RWPE2 (cell line): ENCODE measurements around the gene LRRTM4.
"Not testable (repeated sequence)": the region's sequence is repeated elsewhere in the genome, so short reads cannot be mapped to it uniquely, and the experiment has no call there.

Experiments
- ATAC-seq: fragments of 200-7000 bp; cut with Tn5 transposase; 3 replicates; pipeline ENCODE4 v1.9.1; 2021; ENCODE audit warnings: low read depth
- DNase-seq: peaks from one replicate; pipeline ENCODE4 v3.0.0-alpha.2; 2020; ENCODE audit warnings: low spot score
- H3K27ac ChIP-seq: fragments of 450-650 bp; 2 replicates; pipeline ENCODE4 v1.5.1; 2017; ENCODE audit warnings: mild to moderate bottlenecking; ENCODE audit not compliant: poor library complexity, severe bottlenecking
- H3K27me3 ChIP-seq: fragments of 250-450 bp; sonication (Bioruptor Pico); 2 replicates; pipeline ENCODE4 v1.5.1; 2021; ENCODE audit warnings: mild to moderate bottlenecking, moderate library complexity; ENCODE audit not compliant: insufficient read depth, poor library complexity, severe bottlenecking
- H3K36me3 ChIP-seq: fragments of 250-450 bp; sonication (Bioruptor Pico); 2 replicates; pipeline ENCODE4 v1.5.1; 2020; ENCODE audit warnings: low read depth, mild to moderate bottlenecking, moderate library complexity
- H3K4me1 ChIP-seq: fragments of 250-450 bp; sonication (Bioruptor Pico); 2 replicates; pipeline ENCODE4 v1.5.1; 2021; ENCODE audit warnings: mild to moderate bottlenecking, moderate library complexity; ENCODE audit not compliant: insufficient read depth, poor library complexity, severe bottlenecking
- H3K4me3 ChIP-seq: fragments of 250-450 bp; sonication (Bioruptor Pico); 2 replicates; pipeline ENCODE4 v1.5.1; 2021; ENCODE audit warnings: mild to moderate bottlenecking, moderate library complexity; ENCODE audit not compliant: severe bottlenecking
- H3K9me3 ChIP-seq: fragments of 250-450 bp; sonication (Bioruptor Pico); 2 replicates; pipeline ENCODE4 v1.5.1; 2021; ENCODE audit warnings: mild to moderate bottlenecking, moderate library complexity; ENCODE audit not compliant: severe bottlenecking
- TF ChIP-seq, protein P1 (sequence below): fragments of 450-650 bp; IDR thresholded peaks from one replicate; pipeline ENCODE4 v1.5.1; 2017; ENCODE audit warnings: mild to moderate bottlenecking, moderate library complexity; ENCODE audit not compliant: poor library complexity, severe bottlenecking

LRRTM4 gene

DNA sequence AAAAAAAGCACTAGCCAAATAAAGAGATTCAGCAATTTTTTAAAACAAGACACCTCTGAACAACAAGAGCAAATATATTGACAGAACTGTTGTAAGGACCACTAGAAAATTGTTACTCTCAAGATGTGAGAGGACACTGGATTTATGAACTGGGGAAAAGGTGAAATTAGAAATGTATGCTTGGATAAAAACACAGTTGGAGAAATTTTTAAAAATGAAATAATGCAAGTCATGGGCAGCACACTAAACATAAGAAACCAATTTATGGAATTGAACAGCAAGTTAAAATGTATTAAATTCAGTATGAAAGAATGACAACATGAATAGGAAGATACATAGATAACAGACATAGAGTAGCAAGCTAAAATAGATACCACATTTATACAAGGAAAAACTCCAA is 377.4 kb downstream of the LRRTM4 start:
- Histone ChIP-seq H3K27me3 (no peaks in the 10 kb centered on the region), H3K27ac (no peak overlapping the region), H3K4me1 (no peaks in the 10 kb centered on the region), H3K4me3 (no peak overlapping the region), H3K36me3 (no peaks in the 10 kb centered on the region), H3K9me3 (no peaks in the 10 kb centered on the region)
- DNase-seq (no peak), ATAC-seq (no peak)
- TF ChIP-seq, protein P1, sequence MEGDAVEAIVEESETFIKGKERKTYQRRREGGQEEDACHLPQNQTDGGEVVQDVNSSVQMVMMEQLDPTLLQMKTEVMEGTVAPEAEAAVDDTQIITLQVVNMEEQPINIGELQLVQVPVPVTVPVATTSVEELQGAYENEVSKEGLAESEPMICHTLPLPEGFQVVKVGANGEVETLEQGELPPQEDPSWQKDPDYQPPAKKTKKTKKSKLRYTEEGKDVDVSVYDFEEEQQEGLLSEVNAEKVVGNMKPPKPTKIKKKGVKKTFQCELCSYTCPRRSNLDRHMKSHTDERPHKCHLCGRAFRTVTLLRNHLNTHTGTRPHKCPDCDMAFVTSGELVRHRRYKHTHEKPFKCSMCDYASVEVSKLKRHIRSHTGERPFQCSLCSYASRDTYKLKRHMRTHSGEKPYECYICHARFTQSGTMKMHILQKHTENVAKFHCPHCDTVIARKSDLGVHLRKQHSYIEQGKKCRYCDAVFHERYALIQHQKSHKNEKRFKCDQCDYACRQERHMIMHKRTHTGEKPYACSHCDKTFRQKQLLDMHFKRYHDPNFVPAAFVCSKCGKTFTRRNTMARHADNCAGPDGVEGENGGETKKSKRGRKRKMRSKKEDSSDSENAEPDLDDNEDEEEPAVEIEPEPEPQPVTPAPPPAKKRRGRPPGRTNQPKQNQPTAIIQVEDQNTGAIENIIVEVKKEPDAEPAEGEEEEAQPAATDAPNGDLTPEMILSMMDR: no peak

DNA sequence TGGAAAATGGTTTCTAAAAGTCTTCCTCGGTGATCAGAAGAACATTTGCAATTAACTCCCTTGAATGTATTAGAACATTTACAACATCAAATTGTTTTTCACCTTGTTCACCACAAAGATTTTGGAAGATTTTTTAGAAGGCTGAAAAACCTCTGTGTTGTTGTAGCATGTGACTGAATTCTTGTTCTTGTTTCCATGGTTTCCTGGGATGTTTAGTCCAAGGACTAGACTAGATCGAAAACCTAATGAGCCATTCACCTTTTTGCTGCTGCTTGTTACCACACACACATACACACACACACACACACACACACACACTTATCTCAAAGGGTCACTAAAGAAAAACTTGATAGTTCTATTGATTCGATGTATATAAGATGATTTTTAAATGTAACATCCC is 380.0 kb downstream of the LRRTM4 start:
- Histone ChIP-seq H3K27ac (no peak overlapping the region), H3K27me3 (no peaks in the 10 kb centered on the region), H3K36me3 (no peaks in the 10 kb centered on the region), H3K4me1 (no peaks in the 10 kb centered on the region), H3K4me3 (no peak overlapping the region), H3K9me3 (no peaks in the 10 kb centered on the region)
- TF ChIP-seq, protein P1: no peak
- no peak for DNase-seq
- no peak for ATAC-seq

DNA sequence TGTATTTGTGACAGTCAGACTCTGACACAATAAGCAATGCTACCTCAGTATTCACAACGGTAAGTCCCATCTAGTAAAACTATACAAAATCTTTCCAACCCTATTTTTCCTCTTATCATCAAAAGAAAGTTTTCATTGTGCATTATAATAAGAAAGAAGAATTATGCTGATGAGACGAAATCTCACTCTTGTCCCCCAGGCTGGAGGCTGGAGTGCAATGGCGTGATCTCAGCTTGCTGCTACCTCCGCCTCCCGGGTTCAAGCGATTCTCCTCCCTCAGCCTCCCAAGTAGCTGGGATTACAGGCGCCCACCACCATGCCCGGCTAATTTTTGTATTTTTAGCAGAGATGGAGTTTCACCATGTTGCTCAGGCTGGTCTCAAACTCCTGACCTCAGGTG is 393.7 kb downstream of the LRRTM4 start:
- H3K36me3 ChIP-seq, H3K27ac ChIP-seq, DNase-seq, H3K9me3 ChIP-seq, H3K4me3 ChIP-seq, H3K27me3 ChIP-seq, ATAC-seq, H3K4me1 ChIP-seq: not testable (repeated sequence)

DNA sequence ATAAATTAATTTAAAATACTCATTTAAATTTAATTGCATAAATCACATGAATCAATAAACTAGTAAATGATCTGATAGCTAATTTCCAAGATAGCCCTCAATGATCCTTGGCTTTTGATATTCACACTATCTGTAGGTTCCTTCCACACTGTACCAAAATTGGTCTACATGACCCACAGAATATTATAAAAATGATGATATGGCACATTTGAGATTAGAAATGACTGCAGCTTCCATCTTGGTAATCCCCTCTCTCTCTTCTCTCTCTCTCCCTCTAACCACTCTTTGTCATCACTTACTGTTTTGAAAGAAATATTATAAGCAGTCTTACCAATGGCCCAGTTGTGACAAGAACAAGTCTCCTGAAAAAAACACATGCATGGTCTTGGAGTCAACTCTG is 394.8 kb downstream of the LRRTM4 start:
- TF ChIP-seq, protein P1: no peak
- H3K36me3 ChIP-seq: no peaks in the 10 kb centered on the region
- H3K9me3 ChIP-seq: no peaks in the 10 kb centered on the region
- ATAC-seq (no peak), DNase-seq (no peak)
- no peaks in the 10 kb centered on the region for H3K4me1 ChIP-seq
- H3K4me3 ChIP-seq: no peak overlapping the region
- H3K27ac ChIP-seq: no peak overlapping the region
- H3K27me3 ChIP-seq: peaks cover 2% of the 10 kb centered on the region

DNA sequence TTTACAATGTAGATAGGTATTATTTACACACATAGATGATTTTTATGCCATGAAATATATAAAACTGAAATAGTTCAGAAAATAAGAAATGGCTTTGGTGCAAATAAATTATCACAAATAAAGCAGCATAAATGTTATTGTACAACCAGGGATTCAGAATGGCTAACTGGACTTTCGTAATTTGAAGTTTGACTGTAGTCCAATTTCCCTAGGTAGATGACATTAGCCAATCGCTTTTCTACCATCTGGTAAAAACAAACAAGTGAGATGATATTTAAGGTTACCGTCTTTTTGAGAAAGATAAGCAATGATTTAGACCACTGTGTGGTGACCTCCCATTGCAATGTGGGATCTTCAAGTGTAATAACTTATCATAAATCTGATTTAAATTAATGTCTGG is 400.7 kb downstream of the LRRTM4 start:
- H3K27me3 ChIP-seq: peaks cover 2% of the 10 kb centered on the region
- TF ChIP-seq, protein P1: no peak
- H3K4me3 ChIP-seq: no peak overlapping the region
- H3K27ac ChIP-seq: no peak overlapping the region
- H3K36me3 ChIP-seq: no peaks in the 10 kb centered on the region
- no peak for ATAC-seq
- H3K4me1 ChIP-seq: no peaks in the 10 kb centered on the region
- DNase-seq: no peak
- H3K9me3 ChIP-seq: no peaks in the 10 kb centered on the region
